Measurements from ENCODE around the gene PLEKHH1.

Gene PLEKHH1

DNA sequence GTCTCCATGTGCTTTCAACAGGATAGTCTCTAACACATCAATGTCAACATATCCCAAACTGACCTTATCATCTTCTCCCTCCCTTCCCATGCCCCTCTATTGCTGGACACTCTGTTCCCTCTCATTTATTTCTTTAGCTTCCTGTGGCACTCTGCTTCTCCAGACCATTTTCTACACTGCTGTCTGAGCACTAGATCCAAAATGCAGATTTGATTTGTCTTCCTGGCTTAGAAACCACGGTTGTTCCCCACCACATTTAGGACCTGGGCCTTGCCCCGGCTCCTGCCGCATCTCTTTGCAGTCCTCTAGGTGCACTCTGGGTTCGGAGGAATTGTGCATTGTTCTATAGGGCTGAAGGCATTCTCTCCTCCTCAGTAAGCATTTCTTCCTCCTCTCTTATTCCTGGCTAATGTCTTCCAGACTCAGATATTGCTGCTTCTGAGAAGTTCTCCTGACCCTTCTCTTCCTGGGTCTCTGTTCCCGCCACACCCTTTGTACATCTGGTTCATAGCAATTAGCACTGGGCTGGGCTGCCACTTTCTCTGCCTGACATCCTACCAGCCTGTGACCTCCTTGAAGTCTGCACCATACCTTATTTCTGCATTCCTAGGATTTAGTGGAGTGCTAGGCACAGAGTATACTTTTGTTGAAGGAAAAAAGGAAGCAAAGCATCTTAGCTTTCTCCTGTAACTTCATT, 100.5 kb downstream of the PLEKHH1 start:
- no peak for DNase-seq

DNA sequence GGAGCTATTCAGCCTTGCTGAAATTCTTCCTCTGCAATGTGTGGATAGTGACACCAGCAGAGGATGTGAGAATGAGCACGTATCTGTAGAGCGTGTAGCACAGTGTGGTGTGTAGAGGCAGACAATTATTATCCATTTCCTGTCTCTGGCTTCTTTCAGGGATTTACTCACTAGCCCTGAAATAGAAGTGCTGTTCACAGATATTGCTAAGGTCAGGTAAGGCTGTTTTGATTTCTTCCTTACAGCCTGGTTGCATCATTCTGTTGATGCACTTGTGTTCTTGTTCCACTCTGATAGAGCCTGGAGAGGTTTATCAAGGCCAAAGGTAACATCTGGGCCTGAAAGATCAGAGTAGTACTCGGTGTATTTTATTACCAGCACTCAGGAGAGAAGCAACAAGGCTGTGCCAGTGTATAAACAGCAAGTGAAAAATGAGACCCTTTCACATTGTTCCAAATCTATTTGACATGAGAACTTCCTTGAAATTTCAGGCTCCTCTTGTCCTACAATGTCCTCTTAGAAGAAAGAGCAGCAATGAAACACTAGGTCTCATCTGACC, 103.3 kb downstream of the PLEKHH1 start:
- peak; percentile 49 for DNase-seq

DNA sequence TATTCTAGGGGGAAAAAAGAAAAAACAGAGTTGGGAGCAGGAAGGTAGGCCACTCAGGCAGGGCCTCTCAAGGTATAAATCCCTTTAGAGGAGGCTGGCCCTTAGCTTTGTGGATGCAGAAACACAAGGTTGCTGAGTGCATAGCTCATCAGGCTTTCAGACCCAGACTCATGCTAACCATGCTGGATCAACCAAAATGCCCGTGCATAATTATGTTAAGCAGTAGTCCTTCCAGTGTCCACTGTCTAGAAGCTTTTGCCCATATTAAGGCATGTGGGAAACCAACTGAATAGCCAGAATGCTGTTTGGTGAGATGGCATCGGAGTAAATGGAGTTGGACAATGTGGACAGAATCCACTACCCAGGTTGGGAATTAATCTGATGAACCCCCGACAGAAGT, 105.6 kb downstream of the PLEKHH1 start:
- DNase-seq, result no peak
